Endometrial microvascular endothelial cells (primary cell): ENCODE results near the gene SELP. TPM values are rescaled to one million over a fixed set of nuclear protein-coding genes. Genes with fewer than 3 reads are reported as not detected.
"Not testable (repeated sequence)": the region's sequence is repeated elsewhere in the genome, so short reads cannot be mapped to it uniquely, and the experiment has no call there.

ENCODE experiments used
- in situ Hi-C: cut with HindIII; loops from 2 replicates; pipeline ENCODE4 v1.10.0; 2017; ENCODE audit warnings: low sequenced_read_pairs, low pct_unique_long_range_greater_than_20kb; ENCODE audit errors: inconsistent ontology term
- total RNA-seq: library from RNA; depleted of rRNA; stranded (reverse); fragments of >200 nt; gene quantifications from one replicate; pipeline ENCODE4 v1.2.3, GENCODE V29; 2015; ENCODE audit errors: inconsistent ontology term

SELP gene
- total RNA-seq: 3.3 TPM

DNA sequence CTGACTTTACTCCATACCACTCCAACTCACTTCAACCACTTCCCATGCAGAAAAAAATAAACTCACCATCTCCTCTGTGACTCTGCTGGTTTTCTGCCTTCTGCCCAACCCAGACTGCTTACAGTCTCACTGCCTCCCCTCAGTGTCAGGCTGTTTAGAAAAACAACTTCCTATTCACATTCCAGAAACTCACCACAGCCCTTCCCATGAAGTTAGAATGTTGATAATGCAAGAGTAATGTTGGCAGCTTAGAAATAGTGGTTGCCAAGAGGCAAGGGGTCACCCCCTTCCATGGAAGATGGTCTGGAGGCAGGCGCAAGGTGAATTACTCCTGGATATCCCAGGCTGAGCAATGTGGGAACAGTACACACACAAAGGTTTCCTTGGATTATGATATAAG, at the start of gene SELP:
Gene SELP (minus strand): TSS at position 119 of the 400 bp plus-strand sequence. CDS start 50 bp downstream, at position 69.
- in situ Hi-C loops: no loop called here

DNA sequence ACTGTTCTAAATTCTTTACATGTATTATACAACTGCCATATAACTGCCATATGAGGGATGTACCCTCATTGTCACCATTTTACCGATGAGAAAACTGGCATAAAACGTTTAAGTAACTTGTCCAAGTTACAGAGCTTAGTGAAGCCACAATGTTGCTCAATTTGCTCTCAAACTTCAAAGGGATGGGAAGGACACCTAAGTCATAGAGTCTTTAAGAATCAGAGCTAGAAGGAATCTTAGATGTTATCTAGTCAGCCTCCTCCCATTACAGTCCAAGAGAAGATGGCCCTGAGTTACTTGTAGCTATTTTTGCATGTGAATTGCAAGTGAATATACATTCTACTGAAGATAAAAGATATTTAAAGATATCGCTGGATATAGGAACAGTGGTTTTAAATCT, 49.8 kb upstream of the SELP start:
- in situ Hi-C loops: no loop called here

DNA sequence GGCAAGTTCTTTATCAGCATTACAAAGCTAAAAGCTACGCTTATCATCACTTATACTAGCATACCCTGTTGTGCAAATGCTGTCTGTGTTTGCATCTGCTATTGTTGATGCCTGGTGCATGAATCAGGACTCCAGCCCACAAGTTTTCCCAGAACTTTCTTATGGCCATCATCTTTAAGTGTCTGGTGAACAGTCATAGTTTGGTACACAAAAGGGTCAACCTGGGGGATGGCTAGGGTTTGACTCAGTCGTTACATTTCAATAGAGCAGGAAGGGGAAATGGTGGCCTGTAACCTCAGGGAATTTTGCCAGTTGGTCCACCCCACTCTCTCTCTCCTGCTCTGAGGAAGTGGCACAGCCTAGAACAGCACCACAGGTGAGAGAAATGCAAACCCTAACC, 46.1 kb upstream of the SELP start:
- in situ Hi-C loops: no loop called here

DNA sequence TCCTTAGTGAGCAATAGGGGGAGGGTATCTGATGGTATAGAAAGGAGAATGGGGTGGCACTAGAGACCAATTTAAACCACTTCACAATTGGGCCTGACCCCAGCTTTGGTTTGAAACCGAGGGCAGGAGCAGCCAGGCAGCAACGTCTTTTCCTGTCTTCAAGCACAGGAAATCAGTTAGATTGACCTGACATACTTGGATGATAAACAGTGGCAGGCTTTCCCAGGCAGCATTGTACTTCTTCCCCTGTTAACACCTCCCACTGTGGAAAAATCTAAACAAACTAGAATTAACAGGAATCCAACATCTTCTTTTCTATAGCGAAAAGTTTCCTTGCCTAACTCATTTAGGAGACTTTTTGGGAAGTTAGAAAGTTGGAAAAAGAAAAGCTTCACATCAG, 40.9 kb upstream of the SELP start:
- in situ Hi-C loops: no loop called here

DNA sequence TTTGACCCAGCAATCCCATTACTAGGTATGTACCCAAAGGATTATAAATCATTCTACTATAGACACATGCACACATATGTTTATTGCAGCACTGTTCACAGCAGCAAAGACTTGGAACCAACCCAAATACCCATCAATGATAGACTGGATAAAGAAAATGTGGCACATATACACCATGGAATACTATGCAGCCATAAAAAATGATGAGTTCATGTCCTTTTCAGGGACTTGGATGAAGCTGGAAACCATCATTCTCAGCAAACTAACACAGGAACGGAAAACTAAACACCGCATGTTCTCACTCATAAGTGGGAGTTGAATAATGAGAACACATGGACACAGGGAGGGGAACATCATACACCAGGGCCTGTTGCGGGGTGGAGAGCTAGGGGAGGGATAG, 40.3 kb upstream of the SELP start:
- in situ Hi-C loops: not testable (repeated sequence)

DNA sequence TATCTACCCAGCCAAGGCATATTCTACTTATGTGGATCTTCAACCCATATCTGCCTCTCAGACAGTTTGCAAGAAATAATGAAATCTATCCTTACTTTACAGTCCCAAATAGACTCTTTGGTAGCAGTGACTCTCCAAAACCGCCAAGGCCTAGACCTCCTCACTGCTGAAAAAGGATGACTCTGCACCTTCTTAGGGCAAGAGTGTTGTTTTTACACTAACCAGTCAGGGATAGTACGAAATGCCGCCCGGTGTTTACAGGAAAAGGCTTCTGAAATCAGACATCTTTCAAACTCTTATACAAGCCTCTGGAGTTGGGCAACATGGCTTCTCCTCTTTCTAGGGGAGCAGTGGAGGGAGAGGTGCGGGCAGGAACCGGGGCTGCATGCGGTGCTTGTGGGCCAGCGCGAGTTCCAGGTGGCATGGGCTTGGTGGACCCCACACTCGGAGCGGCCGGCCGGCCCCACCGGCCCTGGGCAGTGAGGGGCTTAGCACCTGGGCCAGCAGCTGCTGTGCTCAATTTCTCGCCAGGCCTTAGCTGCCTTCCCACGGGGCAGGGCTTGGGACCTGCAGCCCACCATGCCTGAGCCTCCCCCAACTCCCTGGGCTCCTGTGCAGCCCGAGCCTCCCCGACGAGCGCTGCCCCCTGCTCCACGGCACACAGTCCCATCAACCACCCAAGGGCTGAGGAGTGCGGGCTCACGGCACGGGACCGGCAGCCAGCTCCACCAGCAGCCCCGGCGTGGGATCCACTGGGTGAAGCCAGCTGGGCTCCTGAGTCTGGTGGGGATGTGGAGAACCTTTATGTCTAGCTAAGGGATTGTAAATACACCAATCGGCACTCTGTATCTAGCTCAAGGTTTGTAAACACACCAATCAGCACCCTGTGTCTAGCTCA, 38.0 kb upstream of the SELP start:
- in situ Hi-C loops: not testable (repeated sequence)

DNA sequence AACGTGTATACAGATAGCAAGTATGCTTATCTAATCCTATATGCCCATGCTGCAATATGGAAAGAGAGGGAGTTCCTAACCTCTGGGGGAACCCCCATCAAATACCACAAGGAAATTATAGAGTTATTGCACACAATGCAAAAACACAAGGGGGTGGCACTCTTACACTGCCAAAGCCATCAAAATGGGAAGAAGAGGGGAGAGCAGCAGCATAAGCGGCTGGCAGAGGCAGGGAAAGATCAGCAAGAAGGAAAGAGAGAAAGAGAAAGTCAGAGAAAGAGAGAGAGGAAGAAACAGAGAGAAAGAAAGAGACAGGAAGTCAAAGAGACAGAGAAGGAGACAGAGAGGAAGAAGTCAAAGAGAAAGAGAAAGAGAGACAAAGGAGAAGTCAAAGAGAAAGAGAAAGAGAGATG, 37.3 kb upstream of the SELP start:
- in situ Hi-C loops: not testable (repeated sequence)

DNA sequence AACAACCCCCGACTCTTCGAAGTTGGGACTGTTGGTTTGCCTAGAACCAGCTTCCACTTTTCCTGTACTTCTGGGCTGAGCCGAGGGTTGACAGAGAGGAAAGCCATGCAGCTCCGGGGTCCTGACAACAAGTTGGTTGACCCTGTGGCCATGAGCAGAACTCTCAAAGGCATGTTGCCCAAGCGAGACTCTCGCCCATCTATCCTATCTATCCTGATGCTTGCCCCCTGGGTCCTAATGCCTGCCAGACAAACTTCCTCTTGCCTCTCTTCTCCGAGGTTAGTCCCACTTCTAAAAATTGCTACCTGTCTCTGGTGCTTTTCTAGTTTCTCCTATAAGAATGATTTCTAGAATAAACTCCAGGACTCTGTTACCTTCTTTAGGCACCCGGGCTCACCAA, 32.8 kb upstream of the SELP start:
- in situ Hi-C loops: not testable (repeated sequence)

DNA sequence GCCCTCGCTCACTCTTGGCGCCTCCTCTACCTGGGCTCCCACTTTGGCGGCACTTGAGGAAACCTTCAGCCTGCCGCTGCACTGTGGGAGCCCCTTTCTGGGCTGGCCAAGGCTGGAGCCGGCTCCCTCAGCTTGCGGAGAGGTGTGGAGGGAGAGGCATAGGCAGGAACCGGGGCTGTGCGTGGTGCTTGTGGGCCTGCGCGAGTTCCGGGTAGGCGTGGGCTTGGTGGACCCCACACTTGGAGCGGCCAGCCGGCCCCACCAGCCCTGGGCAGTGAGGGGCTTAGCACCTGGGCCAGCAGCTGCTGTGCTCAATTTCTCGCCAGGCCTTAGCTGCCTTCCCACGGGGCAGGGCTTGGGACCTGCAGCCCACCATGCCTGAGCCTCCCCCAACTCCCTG, 31.1 kb upstream of the SELP start:
- in situ Hi-C loops: not testable (repeated sequence)

DNA sequence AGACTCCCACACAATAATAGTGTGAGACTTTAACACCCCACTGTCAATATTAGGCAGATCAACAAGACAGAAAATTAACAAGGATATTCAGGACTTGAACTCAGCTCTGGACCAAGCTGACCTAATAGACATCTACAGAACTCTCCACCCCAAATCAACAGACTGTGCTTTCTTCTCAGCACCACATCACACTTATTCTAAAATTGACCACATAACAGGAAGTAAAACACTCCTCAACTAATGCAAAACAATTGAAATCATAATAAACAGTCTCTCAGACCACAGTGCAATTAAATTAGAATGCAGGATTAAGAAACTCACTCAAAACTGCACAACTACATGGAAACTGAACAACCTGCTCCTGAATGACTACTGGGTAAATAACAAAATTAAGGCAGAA, 28.9 kb upstream of the SELP start:
- in situ Hi-C loops: not testable (repeated sequence)

DNA sequence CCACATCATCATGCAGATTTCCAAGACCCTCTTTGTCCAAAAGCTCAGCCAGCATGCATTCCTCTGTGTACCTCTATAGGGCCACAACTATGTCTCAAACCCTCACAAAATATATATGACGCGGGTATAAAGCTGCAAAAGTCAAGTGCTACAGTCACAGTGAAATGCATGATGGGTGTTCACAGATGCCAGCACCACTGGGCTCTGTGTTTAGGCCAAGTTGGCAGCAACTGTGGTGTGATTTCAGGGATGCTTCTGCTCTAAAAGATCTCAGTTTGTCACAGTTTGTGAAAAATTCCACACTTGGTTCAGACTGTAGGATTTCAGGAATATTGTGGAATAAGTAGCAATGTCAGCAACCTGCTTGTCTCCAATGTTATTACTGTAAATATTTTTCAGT, 23.9 kb upstream of the SELP start:
- in situ Hi-C loops: no loop called here

DNA sequence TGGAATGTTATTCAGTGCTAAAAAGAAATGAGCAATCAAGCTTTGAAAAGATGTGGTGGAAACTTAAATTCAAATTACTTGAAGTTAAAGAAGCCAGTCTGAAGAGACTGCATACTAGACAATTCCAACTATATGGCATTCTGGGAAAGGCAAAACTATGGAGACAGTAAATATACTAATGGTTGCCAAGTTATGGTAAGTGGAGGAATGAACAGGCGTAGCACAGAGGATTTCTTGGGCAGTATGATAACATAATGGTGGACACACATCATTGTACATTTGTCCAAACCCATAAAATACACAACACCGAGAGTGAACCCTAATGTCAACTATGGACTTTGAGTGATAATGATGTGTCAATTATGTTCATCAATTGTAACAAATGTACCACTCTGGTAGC, 21.1 kb upstream of the SELP start:
- in situ Hi-C loops: no loop called here

DNA sequence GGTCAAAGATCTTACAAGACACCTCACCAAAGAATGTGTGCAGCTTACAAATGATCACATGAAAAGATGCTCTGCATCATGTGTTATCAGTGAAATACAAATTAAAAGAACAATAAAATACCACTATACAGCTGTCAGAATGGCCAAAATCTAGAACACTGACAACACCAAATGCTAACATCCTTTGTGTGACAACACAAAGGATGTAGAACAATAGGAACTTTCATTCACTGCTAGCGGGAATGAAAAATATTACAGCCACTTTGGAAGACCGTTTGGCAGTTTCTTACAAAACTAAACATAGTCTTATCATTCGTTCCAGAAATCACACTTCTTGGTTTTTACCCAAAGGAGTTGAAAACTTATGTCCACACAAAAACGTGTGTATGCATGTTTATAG, 20.6 kb upstream of the SELP start:
- in situ Hi-C loops: no loop called here

DNA sequence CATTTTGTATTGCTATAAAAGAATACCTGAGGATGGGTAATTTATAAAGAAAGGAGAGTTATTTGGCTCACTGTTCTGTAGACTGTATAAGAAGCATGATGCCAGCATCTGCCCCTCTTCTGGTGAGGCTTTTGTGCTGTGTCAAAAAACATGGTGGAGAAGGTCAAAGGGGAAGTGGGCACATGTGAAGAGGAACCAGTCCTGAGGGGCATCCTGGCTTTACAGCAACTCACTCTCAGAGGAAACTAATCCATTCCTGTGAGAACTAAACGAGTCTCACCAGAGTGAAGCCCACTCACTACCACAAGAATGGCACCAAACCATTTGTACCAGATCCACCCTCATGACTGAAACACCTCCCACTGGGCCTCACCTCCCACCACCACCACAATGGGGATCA, 18.8 kb upstream of the SELP start:
- in situ Hi-C loops: no loop called here

DNA sequence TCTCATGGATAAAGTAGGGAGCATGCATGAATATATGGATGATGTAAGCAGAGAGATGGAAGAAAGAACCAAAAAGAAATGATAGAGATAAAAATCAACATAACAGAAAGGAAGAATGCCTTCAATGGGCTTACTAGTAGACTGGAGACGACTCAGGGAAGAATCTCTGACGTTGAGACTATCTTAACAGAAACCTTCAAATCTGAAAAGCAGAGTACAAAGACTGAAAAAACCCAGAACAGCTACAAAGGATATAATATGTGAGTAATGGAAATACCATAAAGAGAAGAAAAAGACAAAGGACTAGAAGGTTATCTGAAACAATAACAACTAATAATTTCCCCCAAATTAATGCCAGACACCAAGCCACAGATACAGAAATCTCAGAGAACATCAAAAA, 18.3 kb upstream of the SELP start:
- in situ Hi-C loops: no loop called here

DNA sequence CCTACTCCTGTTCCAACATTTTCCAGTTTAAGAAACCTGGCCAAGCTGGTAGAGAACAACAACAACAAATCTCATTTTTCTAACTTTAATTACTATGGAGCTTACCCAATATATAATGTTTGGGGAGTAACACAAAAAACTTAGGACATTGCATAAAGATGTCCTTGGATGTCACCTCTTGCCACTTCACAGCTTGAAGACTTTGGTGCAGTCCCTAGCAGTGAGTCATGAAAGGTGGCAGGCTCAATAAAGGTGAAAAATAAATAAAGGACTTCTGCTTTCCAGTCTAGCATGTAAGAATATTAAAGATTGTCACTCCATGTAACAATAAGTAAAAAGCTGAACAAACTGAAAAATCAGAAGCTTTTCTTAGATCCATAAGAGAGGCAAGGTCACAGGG, 17.6 kb upstream of the SELP start:
- in situ Hi-C loops: no loop called here

DNA sequence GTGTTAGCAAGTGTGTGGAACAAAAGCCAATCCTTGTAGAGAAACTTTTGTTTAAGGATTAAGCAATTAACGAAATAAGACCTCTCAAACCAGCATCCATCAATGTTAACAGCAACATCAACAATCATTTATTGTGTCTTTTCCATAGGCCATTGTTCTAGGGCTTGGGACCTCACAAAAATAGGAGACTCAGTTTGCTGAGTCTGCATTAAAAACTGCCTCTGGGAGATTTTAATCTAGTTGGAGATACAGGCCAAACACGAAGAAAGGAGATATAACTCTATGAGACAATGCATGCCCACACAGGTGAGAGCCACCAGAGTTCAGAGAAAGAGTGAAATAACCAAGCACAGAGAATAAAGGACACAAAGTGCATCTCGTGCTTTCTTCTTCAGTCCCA, 14.4 kb upstream of the SELP start:
- in situ Hi-C loops: no loop called here

DNA sequence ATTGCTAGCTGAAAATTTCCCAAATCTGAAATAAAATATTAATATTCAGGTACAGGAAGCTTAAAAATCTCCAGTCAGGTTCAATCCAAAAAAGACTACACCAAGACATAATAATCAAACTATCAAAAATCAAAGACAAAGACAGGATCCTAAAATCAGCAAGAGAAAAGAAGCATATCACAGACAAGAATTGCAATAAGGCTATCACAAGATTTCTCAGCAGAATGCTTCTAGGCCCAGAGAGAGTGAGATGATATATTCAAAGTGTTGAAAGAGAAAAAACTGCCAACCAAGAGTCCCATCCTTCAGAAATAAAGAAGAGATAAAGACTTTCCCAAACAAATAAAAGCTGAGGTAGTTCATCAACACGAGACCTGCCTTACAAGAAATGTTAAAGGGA, 5.0 kb upstream of the SELP start:
- in situ Hi-C loops: no loop called here

DNA sequence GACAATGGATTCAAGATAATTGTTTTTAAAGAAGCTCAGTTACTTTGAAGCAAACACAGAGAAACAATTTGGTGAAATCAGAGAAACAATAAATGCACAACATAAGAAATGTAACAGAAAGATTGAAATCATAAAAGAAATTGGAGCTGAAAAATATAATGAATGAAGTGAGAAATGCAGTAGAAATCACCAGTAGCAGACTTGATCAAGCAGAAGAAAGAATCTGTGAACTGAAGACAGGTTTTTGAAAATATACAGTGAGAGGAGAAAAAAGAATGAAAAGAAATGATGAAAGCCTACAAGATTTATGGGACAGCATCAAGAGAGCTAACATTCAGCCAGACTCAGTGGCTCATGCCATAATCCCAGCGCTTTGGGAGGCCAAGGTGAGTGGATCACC, 4.2 kb upstream of the SELP start:
- in situ Hi-C loops: no loop called here

DNA sequence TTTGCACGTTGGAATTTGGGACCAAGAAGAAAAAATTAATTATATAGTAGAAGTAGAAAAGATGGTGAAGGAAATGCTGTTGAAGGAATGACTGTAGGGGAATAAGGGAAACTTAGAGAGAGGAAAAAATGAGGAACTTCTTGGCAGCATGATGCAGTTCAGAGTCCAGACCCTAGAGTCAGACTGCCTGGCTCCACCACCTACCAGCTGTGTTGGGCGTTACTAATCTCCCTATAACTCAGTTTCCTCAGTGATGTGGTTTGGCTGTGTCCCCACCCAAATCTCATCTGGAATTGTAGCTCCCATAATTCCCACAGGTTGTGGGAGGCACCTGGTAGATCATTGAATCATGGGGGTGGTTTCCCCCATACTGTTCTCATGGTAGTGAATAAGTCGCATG, 1.3 kb upstream of the SELP start:
- in situ Hi-C loops: no loop called here

DNA sequence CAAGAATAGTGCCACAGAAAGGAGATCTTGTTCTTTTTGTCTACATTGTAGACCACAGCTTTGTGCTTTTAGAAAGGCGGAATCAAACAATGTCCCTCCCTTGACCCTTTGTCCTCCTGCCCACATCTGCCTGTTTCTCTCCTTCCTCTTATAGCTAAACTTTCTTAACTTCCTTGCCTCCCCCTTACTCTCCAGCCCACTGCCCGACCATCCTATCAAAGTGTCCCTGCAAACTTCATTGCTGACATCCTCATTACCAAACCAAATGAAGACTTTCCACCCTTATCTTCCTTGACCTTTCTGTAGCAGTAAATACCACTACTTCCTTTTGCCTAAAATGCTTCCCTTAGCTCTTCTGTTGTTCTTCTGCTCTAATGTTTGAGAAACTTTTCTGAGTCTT, 5.0 kb downstream of the SELP start:
- in situ Hi-C loops: no loop called here
